SK-N-SH (cell line): Measurements from ENCODE around the gene ZNF410. TPM values are rescaled to one million over a fixed set of nuclear protein-coding genes. Genes with fewer than 3 reads are reported as not detected.

Source experiments
- CTCF ChIA-PET: fragments of 300-600, 350-600 bp; formaldehyde crosslinking; extraction: SDS; loops from one replicate; lab custom pipeline; 2021; lab: Yijun Ruan, JAX
- POLR2A ChIA-PET: fragments of 350-600 bp; sonication (Branson Sonifier 250); formaldehyde crosslinking; extraction: SDS; loops from one replicate; lab custom pipeline; 2020; ENCODE audit warnings: antibody characterized with exemption, inconsistent platforms; lab: Yijun Ruan, JAX
- DNase-seq: peaks from one replicate; pipeline ENCODE4 v3.0.0; 2012
- H2AFZ ChIP-seq: fragments of 200-600 bp; sonication (generic); 2 replicates; pipeline ENCODE4 v1.8.1; 2016; ENCODE audit warnings: antibody characterized with exemption, mild to moderate bottlenecking, low read depth
- H3F3A ChIP-seq: fragments of 200-600 bp; sonication (generic); replicated peaks from 2 replicates; pipeline ENCODE3; 2016; ENCODE audit warnings: antibody characterized with exemption, mild to moderate bottlenecking; ENCODE audit not compliant: insufficient read depth
- H3K27ac ChIP-seq, 2 experiments: fragments of 200-500 bp in 1 of 2; fragments of 200-600 bp in 1 of 2; sonication (Bioruptor generic) in 1 of 2; sonication (generic), shearing (Covaris generic) in 1 of 2; 2 replicates each; pipeline versions ENCODE4 v1.5.1 to v1.6.1; 2014 to 2016; ENCODE audit warnings: low read depth in 2 of 2, inconsistent platforms in 1 of 2, low read length in 1 of 2, mild to moderate bottlenecking in 1 of 2, mixed read lengths in 1 of 2
- H3K27me3 ChIP-seq: fragments of 200-600 bp; sonication (generic), shearing (Covaris generic); 2 replicates; pipeline ENCODE4 v1.6.1; 2016; ENCODE audit warnings: mixed run types; ENCODE audit not compliant: insufficient read depth
- H3K36me3 ChIP-seq, 2 experiments: fragments of 200-500 bp in 1 of 2; fragments of 200-600 bp in 1 of 2; sonication (Bioruptor generic) in 1 of 2; sonication (generic) in 1 of 2; replicated peaks in 1 of 2; 2 replicates each; pipeline versions ENCODE3 to v1.5.1; 2014 to 2016; ENCODE audit warnings: low read length in 1 of 2, mild to moderate bottlenecking in 1 of 2; ENCODE audit not compliant: insufficient read depth in 2 of 2, control insufficient read depth in 1 of 2
- H3K4me1 ChIP-seq, 2 experiments: fragments of 200-500 bp in 1 of 2; fragments of 200-600 bp in 1 of 2; sonication (Bioruptor generic) in 1 of 2; sonication (generic), shearing (Covaris generic) in 1 of 2; 2 replicates each; pipeline versions ENCODE4 v1.5.1 to v1.6.1; 2014 to 2016; ENCODE audit warnings: low read depth in 1 of 2, low read length in 1 of 2, mixed run types in 1 of 2; ENCODE audit not compliant: insufficient read depth in 2 of 2, control insufficient read depth in 1 of 2
- H3K4me2 ChIP-seq: fragments of 200-600 bp; sonication (generic), shearing (Covaris generic); 2 replicates; pipeline ENCODE4 v1.6.1; 2017; ENCODE audit warnings: mixed run types
- H3K4me3 ChIP-seq, 2 experiments: fragments of 200-500 bp in 1 of 2; fragments of 200-600 bp in 1 of 2; sonication (Bioruptor generic) in 1 of 2; sonication (generic), shearing (Covaris generic) in 1 of 2; 2 replicates each; pipeline versions ENCODE4 v1.5.1 to v1.8.1; 2014 to 2016; ENCODE audit warnings: low read depth in 2 of 2, inconsistent platforms in 1 of 2, low read length in 1 of 2, mild to moderate bottlenecking in 1 of 2, mixed read lengths in 1 of 2, moderate library complexity in 1 of 2
- H3K79me2 ChIP-seq: fragments of 200-600 bp; sonication (generic); 2 replicates; pipeline ENCODE4 v1.8.1; 2017; ENCODE audit warnings: mild to moderate bottlenecking; ENCODE audit not compliant: insufficient read depth
- H3K9ac ChIP-seq: fragments of 200-600 bp; sonication (generic); 2 replicates; pipeline ENCODE4 v1.6.1; 2017; ENCODE audit warnings: mixed run types
- H3K9me2 ChIP-seq: fragments of 200-600 bp; sonication (generic); 2 replicates; pipeline ENCODE4 v1.6.1; 2017; ENCODE audit warnings: mixed run types
- H3K9me3 ChIP-seq: fragments of 200-600 bp; sonication (generic); 2 replicates; pipeline ENCODE4 v1.6.1; 2017; ENCODE audit warnings: mixed run types, mild to moderate bottlenecking, moderate library complexity
- H4K20me1 ChIP-seq: fragments of 200-600 bp; sonication (generic); 2 replicates; pipeline ENCODE4 v1.6.1; 2017; ENCODE audit warnings: mild to moderate bottlenecking, mixed run types; ENCODE audit not compliant: insufficient read depth
- CHD2 ChIP-seq: fragments of 150-350 bp; IDR thresholded peaks from 2 replicates; pipeline ENCODE4 v1.6.1; 2018; ENCODE audit warnings: low read length; ENCODE audit not compliant: partially characterized antibody
- CTCF ChIP-seq: fragments of 200-600 bp; sonication (generic); IDR thresholded peaks from 2 replicates; pipeline ENCODE4 v1.6.1; 2017; ENCODE audit warnings: antibody characterized with exemption, mild to moderate bottlenecking, moderate library complexity
- EP300 ChIP-seq, 2 experiments: IDR thresholded peaks; 2 replicates each; pipeline versions ENCODE4 v1.4.0 to v1.6.1; 2012; ENCODE audit warnings: borderline replicate concordance in 1 of 2, low read depth in 1 of 2, low read length in 1 of 2
- FOXM1 ChIP-seq: IDR thresholded peaks from 2 replicates; pipeline ENCODE4 v1.4.0; 2012; ENCODE audit warnings: low read depth, mild to moderate bottlenecking
- GATA2 ChIP-seq: sonication (generic); formaldehyde crosslinking; IDR thresholded peaks from 2 replicates; pipeline ENCODE4 v1.5.0; 2020; ENCODE audit warnings: mild to moderate bottlenecking, missing genetic modification reagents
- JUND ChIP-seq: IDR thresholded peaks from 2 replicates; pipeline ENCODE4 v1.4.0; 2012
- MEF2A ChIP-seq: IDR thresholded peaks from 2 replicates; pipeline ENCODE4 v1.4.0; 2012; ENCODE audit warnings: low read depth, borderline replicate concordance
- MXI1 ChIP-seq: IDR thresholded peaks from 2 replicates; pipeline ENCODE4 v1.6.1; 2012; ENCODE audit warnings: mild to moderate bottlenecking, low read depth, low read length, improper control_type of control experiment
- SIN3A ChIP-seq: IDR thresholded peaks from 2 replicates; pipeline ENCODE4 v1.6.1; 2012; ENCODE audit warnings: low read depth, mild to moderate bottlenecking, low read length, moderate library complexity, borderline replicate concordance
- TCF12 ChIP-seq: IDR thresholded peaks from 2 replicates; pipeline ENCODE4 v1.4.0; 2012
- TEAD4 ChIP-seq: IDR thresholded peaks from 2 replicates; pipeline ENCODE4 v1.4.0; 2012; ENCODE audit warnings: mild to moderate bottlenecking, borderline replicate concordance; ENCODE audit not compliant: insufficient read depth
- YY1 ChIP-seq: IDR thresholded peaks from 2 replicates; pipeline ENCODE4 v1.4.0; 2012; ENCODE audit warnings: low read depth, mild to moderate bottlenecking
- WGBS: methylation state at CpG from one replicate; pipeline ENCODE4 v1.1.6; 2017; ENCODE audit warnings: low lambda C conversion rate; 5-methylcytosine and 5-hydroxymethylcytosine counted together
- polyA plus RNA-seq, 3 experiments: library from polyadenylated mRNA; depleted of rRNA; stranded (reverse); fragments of >200 nt; gene quantifications; 2 replicates each; pipeline ENCODE4 v1.2.3, GENCODE V29; 2012
- TF ChIP-seq, protein P1 (sequence below): IDR thresholded peaks from 2 replicates; pipeline ENCODE4 v1.4.0; 2012; ENCODE audit warnings: low read depth, borderline replicate concordance
- TF ChIP-seq, protein P2 (sequence below): IDR thresholded peaks from 2 replicates; pipeline ENCODE4 v1.6.1; 2012; ENCODE audit warnings: mild to moderate bottlenecking, low read depth, low read length, moderate library complexity
- TF ChIP-seq, protein P3 (sequence below): fragments of 150-350 bp; IDR thresholded peaks from 2 replicates; pipeline ENCODE4 v1.6.1; 2016; ENCODE audit warnings: mild to moderate bottlenecking, low read depth, low read length

ZNF410 gene
- polyA plus RNA-seq, 1 of the 3 experiments (the other 2 are of a cell fraction) = 22.8 TPM

DNA sequence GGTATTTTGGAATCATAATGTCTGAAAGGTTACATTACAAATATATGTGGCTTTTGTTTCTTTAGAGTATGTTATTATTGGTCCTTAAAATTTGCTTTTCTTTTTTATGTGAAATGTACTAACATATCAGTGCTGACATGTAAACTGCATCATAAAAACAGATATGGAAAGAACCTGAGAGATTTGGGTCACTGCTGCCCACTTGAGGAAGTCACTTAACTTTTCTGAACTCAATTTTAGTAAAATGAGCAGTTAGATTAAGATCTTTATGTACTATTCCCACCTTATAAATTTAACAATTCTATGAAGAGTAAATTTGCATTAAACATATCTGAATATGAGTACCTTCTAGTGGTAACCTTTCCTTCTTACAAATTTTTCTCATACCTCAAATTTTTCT, 27.5 kb upstream of the ZNF410 start (continued):
- TF ChIP-seq EP300 (IDR thresholded peaks at IDR 0.05; ENCODE audit: borderline replicate concordance in 1 of 2, low read depth in 1 of 2, low read length in 1 of 2) (no peak), FOXM1 (no peak)

DNA sequence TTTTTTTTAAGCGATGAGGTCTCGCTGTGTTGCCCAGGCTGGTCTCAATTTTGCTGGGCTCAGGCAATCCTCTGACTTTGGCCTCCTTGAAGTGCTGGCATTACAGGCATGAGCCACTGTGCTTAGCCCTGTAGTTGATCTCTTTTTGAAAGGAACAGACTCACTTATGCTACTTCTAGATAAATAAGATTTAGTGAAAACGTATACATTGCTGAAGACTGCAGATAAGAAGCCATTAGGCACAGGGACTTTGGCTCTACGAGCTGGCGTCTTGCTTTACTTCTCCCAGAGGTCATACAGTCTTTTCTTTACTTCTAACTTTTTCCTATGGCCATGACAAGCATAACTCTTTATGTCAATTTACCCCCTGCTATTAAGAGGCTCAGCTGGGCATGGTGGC, 25.6 kb upstream of the ZNF410 start:
- H3K4me2 ChIP-seq = no peak overlapping the region
- TF ChIP-seq GATA2 (CRISPR knock-in tag) = no peak
- TF ChIP-seq TCF12 = no peak
- no peak for TF ChIP-seq TEAD4
- no peak for TF ChIP-seq SIN3A
- TF ChIP-seq MXI1 = no peak
- TF ChIP-seq, protein P1, sequence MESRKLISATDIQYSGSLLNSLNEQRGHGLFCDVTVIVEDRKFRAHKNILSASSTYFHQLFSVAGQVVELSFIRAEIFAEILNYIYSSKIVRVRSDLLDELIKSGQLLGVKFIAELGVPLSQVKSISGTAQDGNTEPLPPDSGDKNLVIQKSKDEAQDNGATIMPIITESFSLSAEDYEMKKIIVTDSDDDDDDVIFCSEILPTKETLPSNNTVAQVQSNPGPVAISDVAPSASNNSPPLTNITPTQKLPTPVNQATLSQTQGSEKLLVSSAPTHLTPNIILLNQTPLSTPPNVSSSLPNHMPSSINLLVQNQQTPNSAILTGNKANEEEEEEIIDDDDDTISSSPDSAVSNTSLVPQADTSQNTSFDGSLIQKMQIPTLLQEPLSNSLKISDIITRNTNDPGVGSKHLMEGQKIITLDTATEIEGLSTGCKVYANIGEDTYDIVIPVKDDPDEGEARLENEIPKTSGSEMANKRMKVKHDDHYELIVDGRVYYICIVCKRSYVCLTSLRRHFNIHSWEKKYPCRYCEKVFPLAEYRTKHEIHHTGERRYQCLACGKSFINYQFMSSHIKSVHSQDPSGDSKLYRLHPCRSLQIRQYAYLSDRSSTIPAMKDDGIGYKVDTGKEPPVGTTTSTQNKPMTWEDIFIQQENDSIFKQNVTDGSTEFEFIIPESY = no peak
- TF ChIP-seq, all 33 proteins: peak for 0
- Histone ChIP-seq H3K4me1 (no peaks in the 10 kb centered on the region), H3F3A (peaks cover 5% of the 10 kb centered on the region), H3K79me2 (no peaks in the 10 kb centered on the region), H3K27ac (no peak overlapping the region), H3K27me3 (no peaks in the 10 kb centered on the region), H3K9ac (no peak overlapping the region), H4K20me1 (no peaks in the 10 kb centered on the region), H3K9me3 (no peaks in the 10 kb centered on the region), H3K4me3 (no peak overlapping the region), H3K9me2 (no peaks in the 10 kb centered on the region), H2AFZ (no peak overlapping the region), H3K36me3 (peaks cover 18 to 38% of the 10 kb centered on the region in 2 experiments)
- no peak for DNase-seq
- ChIA-PET CTCF (interaction anchor here (1.6 kb wide), 1 partner anchor 132 kb away, joined by 6 read pairs; no protein-coding TSS in a partner anchor), POLR2A (no interaction called here)
- WGBS = 94% methylated on average over 5 of the region's 5 CpGs

DNA sequence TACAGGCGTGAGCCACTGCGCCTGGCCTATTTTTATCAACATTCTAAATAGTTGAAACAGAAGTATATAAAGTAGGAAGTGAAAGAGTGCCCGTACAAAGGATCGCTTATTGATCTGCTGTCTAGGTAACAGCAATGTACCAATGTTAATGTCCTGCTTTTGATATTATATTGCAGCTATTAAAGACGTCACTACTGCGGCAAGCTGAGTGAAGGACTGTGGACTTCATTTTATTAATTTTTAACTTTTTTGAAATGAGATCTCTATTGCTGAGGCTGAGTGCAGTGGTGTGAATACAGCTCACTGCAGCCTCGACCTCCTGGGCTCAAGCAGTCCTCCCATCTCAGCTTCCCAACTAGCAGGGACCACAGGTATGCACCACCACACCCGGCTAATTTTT, 24.2 kb upstream of the ZNF410 start:
- Histone ChIP-seq H2AFZ (no peak overlapping the region), H3K79me2 (no peaks in the 10 kb centered on the region), H3K4me2 (no peak overlapping the region), H3K9me2 (no peaks in the 10 kb centered on the region), H4K20me1 (no peaks in the 10 kb centered on the region), H3K9ac (no peak overlapping the region), H3K36me3 (peaks cover 18 to 36% of the 10 kb centered on the region in 2 experiments), H3K9me3 (no peaks in the 10 kb centered on the region), H3K27ac (no peak overlapping the region), H3K4me1 (no peaks in the 10 kb centered on the region), H3F3A (peaks cover 5% of the 10 kb centered on the region)
- CTCF ChIA-PET = no interaction called here
- POLR2A ChIA-PET = no interaction called here
- WGBS = 96% methylated on average over 8 of the region's 8 CpGs
- TF ChIP-seq, protein P1 = no peak
- TF ChIP-seq CTCF (no peak), FOXM1 (no peak), JUND (no peak), MEF2A (no peak), CHD2 (no peak), YY1 (no peak)
- TF ChIP-seq, protein P2, sequence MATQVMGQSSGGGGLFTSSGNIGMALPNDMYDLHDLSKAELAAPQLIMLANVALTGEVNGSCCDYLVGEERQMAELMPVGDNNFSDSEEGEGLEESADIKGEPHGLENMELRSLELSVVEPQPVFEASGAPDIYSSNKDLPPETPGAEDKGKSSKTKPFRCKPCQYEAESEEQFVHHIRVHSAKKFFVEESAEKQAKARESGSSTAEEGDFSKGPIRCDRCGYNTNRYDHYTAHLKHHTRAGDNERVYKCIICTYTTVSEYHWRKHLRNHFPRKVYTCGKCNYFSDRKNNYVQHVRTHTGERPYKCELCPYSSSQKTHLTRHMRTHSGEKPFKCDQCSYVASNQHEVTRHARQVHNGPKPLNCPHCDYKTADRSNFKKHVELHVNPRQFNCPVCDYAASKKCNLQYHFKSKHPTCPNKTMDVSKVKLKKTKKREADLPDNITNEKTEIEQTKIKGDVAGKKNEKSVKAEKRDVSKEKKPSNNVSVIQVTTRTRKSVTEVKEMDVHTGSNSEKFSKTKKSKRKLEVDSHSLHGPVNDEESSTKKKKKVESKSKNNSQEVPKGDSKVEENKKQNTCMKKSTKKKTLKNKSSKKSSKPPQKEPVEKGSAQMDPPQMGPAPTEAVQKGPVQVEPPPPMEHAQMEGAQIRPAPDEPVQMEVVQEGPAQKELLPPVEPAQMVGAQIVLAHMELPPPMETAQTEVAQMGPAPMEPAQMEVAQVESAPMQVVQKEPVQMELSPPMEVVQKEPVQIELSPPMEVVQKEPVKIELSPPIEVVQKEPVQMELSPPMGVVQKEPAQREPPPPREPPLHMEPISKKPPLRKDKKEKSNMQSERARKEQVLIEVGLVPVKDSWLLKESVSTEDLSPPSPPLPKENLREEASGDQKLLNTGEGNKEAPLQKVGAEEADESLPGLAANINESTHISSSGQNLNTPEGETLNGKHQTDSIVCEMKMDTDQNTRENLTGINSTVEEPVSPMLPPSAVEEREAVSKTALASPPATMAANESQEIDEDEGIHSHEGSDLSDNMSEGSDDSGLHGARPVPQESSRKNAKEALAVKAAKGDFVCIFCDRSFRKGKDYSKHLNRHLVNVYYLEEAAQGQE = no peak
- TF ChIP-seq, protein P3, sequence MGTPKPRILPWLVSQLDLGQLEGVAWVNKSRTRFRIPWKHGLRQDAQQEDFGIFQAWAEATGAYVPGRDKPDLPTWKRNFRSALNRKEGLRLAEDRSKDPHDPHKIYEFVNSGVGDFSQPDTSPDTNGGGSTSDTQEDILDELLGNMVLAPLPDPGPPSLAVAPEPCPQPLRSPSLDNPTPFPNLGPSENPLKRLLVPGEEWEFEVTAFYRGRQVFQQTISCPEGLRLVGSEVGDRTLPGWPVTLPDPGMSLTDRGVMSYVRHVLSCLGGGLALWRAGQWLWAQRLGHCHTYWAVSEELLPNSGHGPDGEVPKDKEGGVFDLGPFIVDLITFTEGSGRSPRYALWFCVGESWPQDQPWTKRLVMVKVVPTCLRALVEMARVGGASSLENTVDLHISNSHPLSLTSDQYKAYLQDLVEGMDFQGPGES = no peak
- TF ChIP-seq, all 33 proteins: peak for 0
- H3K27me3 ChIP-seq = no peaks in the 10 kb centered on the region
- H3K4me3 ChIP-seq = no peak overlapping the region
- no peak for DNase-seq
